OCI-LY1 (cell line): Measurements from ENCODE around the gene CIRBP.

Experiments used
- H2AFZ ChIP-seq: fragments of 200-600 bp; sonication (generic), shearing (Covaris generic); 2 replicates; pipeline ENCODE4 v1.6.0; 2014; ENCODE audit warnings: antibody characterized with exemption, mild to moderate bottlenecking, low read length
- H3F3A ChIP-seq: fragments of 200-600 bp; sonication (generic), shearing (Covaris generic); 2 replicates; pipeline ENCODE4 v1.6.0; 2014; ENCODE audit warnings: mild to moderate bottlenecking, antibody characterized with exemption, low read length, moderate library complexity; ENCODE audit not compliant: insufficient read depth
- H3K27ac ChIP-seq: fragments of 200-600 bp; sonication (generic); 2 replicates; pipeline ENCODE4 v1.5.1; 2014; ENCODE audit warnings: low read length, mixed run types, mild to moderate bottlenecking, low read depth; ENCODE audit not compliant: poor library complexity, severe bottlenecking
- H3K27me3 ChIP-seq: fragments of 200-600 bp; sonication (generic); 2 replicates; pipeline ENCODE4 v1.6.0; 2014; ENCODE audit warnings: antibody characterized with exemption, mild to moderate bottlenecking, low read length, moderate library complexity; ENCODE audit not compliant: insufficient read depth
- H3K36me3 ChIP-seq: fragments of 200-600 bp; sonication (generic); 2 replicates; pipeline ENCODE4 v1.6.1; 2014; ENCODE audit warnings: mild to moderate bottlenecking, antibody characterized with exemption, low read length, moderate library complexity, mixed read lengths; ENCODE audit not compliant: insufficient read depth
- H3K4me1 ChIP-seq: fragments of 200-600 bp; sonication (generic); 2 replicates; pipeline ENCODE4 v1.5.1; 2014; ENCODE audit warnings: mild to moderate bottlenecking, low read length, moderate library complexity; ENCODE audit not compliant: insufficient read depth, severe bottlenecking
- H3K4me2 ChIP-seq: fragments of 200-600 bp; sonication (generic), shearing (Covaris generic); 2 replicates; pipeline ENCODE4 v1.6.1; 2014; ENCODE audit warnings: low read length
- H3K4me3 ChIP-seq: fragments of 200-600 bp; sonication (generic); 2 replicates; pipeline ENCODE4 v1.5.1; 2014; ENCODE audit warnings: low read length, low read depth, mild to moderate bottlenecking, mixed read lengths; ENCODE audit not compliant: poor library complexity, severe bottlenecking
- H3K79me2 ChIP-seq: fragments of 200-600 bp; shearing (Covaris generic); 2 replicates; pipeline ENCODE4 v1.6.1; 2016; ENCODE audit warnings: mixed run types, low read length, mixed read lengths; ENCODE audit not compliant: insufficient read depth
- H3K9ac ChIP-seq: fragments of 200-600 bp; sonication (generic), shearing (Covaris generic); 2 replicates; pipeline ENCODE4 v1.6.1; 2014; ENCODE audit warnings: mild to moderate bottlenecking, low read length, mixed read lengths
- H3K9me2 ChIP-seq: fragments of 200-600 bp; sonication (generic), shearing (Covaris generic); 2 replicates; pipeline ENCODE4 v1.6.1; 2014; ENCODE audit warnings: low read depth, mild to moderate bottlenecking, low read length, mixed read lengths
- H3K9me3 ChIP-seq: fragments of 200-600 bp; shearing (Covaris generic); 2 replicates; pipeline ENCODE4 v1.6.1; 2014; ENCODE audit warnings: low read length, mixed read lengths
- H4K20me1 ChIP-seq: fragments of 200-600 bp; sonication (generic), shearing (Covaris generic); 2 replicates; pipeline ENCODE4 v1.6.0; 2016; ENCODE audit warnings: mild to moderate bottlenecking, low read length; ENCODE audit not compliant: insufficient read depth
- EZH2 ChIP-seq: fragments of 200-600 bp; sonication (generic), shearing (Covaris generic); IDR thresholded peaks from 2 replicates; pipeline ENCODE4 v1.8.0; 2017; ENCODE audit warnings: borderline replicate concordance, mixed run types, mild to moderate bottlenecking, antibody characterized with exemption, low read length, moderate library complexity, mixed read lengths
- TF ChIP-seq, protein P1 (sequence below): fragments of 200-600 bp; sonication (generic), shearing (Covaris generic); IDR thresholded peaks from 2 replicates; pipeline ENCODE4 v1.5.1; 2017; ENCODE audit warnings: mild to moderate bottlenecking, antibody characterized with exemption, low read length, moderate library complexity, mixed read lengths

The CIRBP gene

DNA sequence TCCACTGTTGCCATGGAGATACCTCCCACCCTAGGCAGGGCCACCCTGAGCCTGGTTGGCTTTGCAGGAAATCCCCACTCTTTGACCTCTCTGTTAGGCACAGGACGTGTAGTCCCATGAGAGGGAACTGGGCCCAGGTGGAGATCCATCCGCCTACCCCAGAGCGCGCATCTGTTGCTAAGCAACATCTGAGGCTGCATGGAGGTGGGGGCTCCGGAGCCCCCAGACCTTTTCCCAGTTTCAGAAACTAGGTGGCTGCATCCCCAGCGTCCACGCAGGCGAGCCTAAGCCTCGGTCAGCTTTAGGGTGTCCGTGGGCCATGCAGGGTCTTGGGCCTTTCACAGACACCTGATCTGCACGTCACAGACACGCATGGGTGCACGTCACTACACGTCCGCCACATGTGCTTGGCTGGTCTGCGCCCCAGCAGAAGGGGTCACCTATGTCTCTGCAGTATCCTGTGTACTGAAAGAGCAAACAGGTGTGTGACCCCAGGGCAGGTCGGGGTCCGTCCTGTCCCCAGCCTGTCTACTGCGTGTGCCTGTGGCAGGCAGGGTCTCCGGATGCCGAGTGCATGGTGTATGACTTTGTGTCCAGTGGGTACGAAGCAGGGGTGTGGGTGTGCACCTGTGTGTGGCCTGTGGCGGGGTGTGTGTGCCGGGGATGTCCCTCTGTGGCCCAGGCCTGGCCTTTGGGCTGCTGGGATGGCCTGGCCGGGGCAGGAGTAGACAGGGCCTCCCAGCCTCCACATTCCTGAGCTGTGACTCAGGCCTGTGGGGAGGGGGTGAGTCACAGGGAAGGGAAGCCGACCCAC, 4.1 kb upstream of the CIRBP start:
- H4K20me1 ChIP-seq = no peaks in the 10 kb centered on the region
- no peaks in the 10 kb centered on the region for H3K27me3 ChIP-seq
- H3F3A ChIP-seq = no peaks in the 10 kb centered on the region
- peaks cover 4% of the 10 kb centered on the region for H3K36me3 ChIP-seq
- peaks cover 75% of the 10 kb centered on the region for H3K4me1 ChIP-seq
- no peak overlapping the region for H3K4me3 ChIP-seq
- TF ChIP-seq, protein P1, sequence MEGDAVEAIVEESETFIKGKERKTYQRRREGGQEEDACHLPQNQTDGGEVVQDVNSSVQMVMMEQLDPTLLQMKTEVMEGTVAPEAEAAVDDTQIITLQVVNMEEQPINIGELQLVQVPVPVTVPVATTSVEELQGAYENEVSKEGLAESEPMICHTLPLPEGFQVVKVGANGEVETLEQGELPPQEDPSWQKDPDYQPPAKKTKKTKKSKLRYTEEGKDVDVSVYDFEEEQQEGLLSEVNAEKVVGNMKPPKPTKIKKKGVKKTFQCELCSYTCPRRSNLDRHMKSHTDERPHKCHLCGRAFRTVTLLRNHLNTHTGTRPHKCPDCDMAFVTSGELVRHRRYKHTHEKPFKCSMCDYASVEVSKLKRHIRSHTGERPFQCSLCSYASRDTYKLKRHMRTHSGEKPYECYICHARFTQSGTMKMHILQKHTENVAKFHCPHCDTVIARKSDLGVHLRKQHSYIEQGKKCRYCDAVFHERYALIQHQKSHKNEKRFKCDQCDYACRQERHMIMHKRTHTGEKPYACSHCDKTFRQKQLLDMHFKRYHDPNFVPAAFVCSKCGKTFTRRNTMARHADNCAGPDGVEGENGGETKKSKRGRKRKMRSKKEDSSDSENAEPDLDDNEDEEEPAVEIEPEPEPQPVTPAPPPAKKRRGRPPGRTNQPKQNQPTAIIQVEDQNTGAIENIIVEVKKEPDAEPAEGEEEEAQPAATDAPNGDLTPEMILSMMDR = no peak
- no peak for TF ChIP-seq EZH2
- H3K9me2 ChIP-seq = no peaks in the 10 kb centered on the region
- H3K4me2 ChIP-seq = peak overlapping the region; percentile 28
- H3K9ac ChIP-seq = no peak overlapping the region; the same call in 1 of the 2 replicates
- no peak overlapping the region for H2AFZ ChIP-seq
- no peaks in the 10 kb centered on the region for H3K9me3 ChIP-seq
- H3K27ac ChIP-seq = peak overlapping the region; percentile 89
- peaks cover 5% of the 10 kb centered on the region for H3K79me2 ChIP-seq

DNA sequence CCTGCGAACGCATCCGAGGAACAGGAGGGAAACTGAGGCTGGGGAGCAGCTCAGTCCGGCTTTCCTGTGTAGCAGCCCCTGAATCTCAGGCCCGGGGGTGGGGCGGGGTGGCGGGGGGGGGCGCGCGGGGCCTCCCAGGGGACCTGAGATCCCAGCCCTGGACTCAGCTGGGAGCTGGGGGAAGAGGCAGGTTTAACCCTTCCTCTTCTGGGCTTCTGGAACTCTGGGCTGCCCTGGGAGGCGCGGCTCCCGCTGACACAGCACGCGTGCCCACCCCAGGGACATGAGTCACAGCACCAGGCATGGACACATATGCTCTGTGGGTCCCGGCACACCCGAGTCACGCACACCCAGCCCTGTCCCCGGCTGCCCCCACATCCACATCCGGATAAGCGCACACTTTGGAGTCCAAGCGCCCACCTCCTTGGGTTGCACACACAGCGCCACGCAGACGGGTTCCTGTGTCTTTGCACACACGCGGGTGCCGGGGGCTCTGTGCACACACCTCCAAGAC, 3.5 kb upstream of the CIRBP start:
- Histone ChIP-seq H3K9me3 (no peaks in the 10 kb centered on the region), H3K27me3 (no peaks in the 10 kb centered on the region), H3F3A (no peaks in the 10 kb centered on the region), H3K9me2 (no peaks in the 10 kb centered on the region), H3K4me2 (peak overlapping the region; percentile 64), H3K79me2 (peaks cover 11% of the 10 kb centered on the region), H3K4me3 (peak overlapping the region; percentile 93), H3K27ac (peak overlapping the region; percentile 89), H3K36me3 (peaks cover 11% of the 10 kb centered on the region), H4K20me1 (no peaks in the 10 kb centered on the region), H2AFZ (no peak overlapping the region), H3K4me1 (peaks cover 75% of the 10 kb centered on the region), H3K9ac (peak overlapping the region; percentile 30; the same call in 1 of the 2 replicates)
- TF ChIP-seq EZH2 = no peak
- TF ChIP-seq, protein P1 = no peak

DNA sequence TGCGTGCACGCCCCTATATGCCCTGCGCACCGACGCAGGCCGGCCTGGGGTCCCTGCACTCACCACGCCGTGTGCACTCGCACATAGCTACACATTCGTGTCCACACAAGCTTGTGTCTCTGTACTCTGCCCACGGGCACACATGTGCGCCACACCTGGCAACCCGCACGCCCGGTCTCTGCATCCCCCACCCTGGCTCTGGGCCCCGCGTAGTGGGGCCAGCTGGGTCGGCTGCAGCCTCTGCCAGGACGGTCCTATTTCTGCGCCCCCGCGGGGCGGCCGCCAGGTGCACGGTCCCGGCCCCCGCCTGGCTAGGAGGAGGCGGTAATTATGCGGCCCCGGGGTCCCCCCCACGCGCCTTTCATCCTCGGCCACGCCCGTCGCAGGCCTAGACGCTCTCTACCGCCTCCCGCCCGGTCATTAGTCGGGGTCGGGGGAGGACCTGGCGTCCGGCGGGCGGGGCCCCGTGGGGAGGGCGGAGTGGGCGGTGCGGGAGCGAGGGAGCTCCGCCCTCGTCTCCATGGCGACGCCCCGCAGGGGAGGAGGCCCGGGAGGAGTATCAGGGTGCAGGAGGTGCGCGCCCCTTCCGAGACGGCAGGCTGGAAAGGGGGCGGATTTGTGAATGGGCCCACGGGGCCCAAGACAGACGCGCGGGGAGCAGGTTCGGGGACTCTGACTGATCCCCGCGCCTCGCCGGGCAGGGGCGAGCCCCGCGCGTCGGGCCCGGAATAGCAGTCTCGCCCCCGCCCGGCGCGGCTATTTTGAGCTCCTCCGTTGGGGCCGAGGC, 2.8 kb upstream of the CIRBP start:
- no peaks in the 10 kb centered on the region for H3K27me3 ChIP-seq
- peaks cover 16% of the 10 kb centered on the region for H3K79me2 ChIP-seq
- peaks cover 82% of the 10 kb centered on the region for H3K4me1 ChIP-seq
- H3K9ac ChIP-seq = peak overlapping the region; percentile 49; the same call in 1 of the 2 replicates
- no peaks in the 10 kb centered on the region for H3K9me2 ChIP-seq
- 0 out of 2 replicates have a peak, but pooled peaks cover 1% of the 10 kb centered on the region for H3F3A ChIP-seq
- H3K36me3 ChIP-seq = peaks cover 18% of the 10 kb centered on the region
- H3K27ac ChIP-seq = peak overlapping the region; percentile 89
- H2AFZ ChIP-seq = no peak overlapping the region
- H4K20me1 ChIP-seq = no peaks in the 10 kb centered on the region
- H3K9me3 ChIP-seq = no peaks in the 10 kb centered on the region
- TF ChIP-seq EZH2 = no peak
- TF ChIP-seq, protein P1 = no peak
- peak overlapping the region; percentile 93 for H3K4me3 ChIP-seq
- H3K4me2 ChIP-seq = peak overlapping the region; percentile 64
